AG09319 (cell line): ENCODE results near the gene UFC1.

Experiments used
- DNase-seq: peaks from one replicate; pipeline ENCODE4 v3.0.0-alpha.2; 2010; ENCODE audit warnings: low read depth; ENCODE audit errors: extremely low read depth
- CTCF ChIP-seq: IDR thresholded peaks from 2 replicates; pipeline ENCODE4 v1.5.1; 2011; ENCODE audit warnings: low read depth, mild to moderate bottlenecking, inconsistent platforms, low read length, moderate library complexity

Gene UFC1

GRCh38 chr1:161177936-161178244, 24.1 kb downstream of the UFC1 start:
- no peak for TF ChIP-seq CTCF
- DNase-seq, result no peak

- no peak for TF ChIP-seq CTCF
- DNase-seq, result no peak
These were observed 25.9 kb downstream of the UFC1 start for GRCh38 chr1:161179698-161180097.

- TF ChIP-seq CTCF, result peak; percentile 23
- no peak for DNase-seq
These were observed 26.9 kb downstream of the UFC1 start for GRCh38 chr1:161180639-161181038.

- no peak for TF ChIP-seq CTCF
- no peak for DNase-seq
These were observed 28.4 kb downstream of the UFC1 start for GRCh38 chr1:161182214-161182613.

GRCh38 chr1:161185282-161185682, 31.5 kb downstream of the UFC1 start:
- DNase-seq, result no peak
- no peak for TF ChIP-seq CTCF

GRCh38 chr1:161185732-161186311, 32.0 kb downstream of the UFC1 start:
- no peak for DNase-seq
- no peak for TF ChIP-seq CTCF

- TF ChIP-seq CTCF, result no peak
- DNase-seq, result no peak
These were observed 33.5 kb downstream of the UFC1 start for GRCh38 chr1:161187311-161187710.
